22Rv1 (cell line): Measurements from ENCODE around the gene KPNB1.
A peak's percentile ranks its signal among the peaks of the same experiment; 100 is the strongest.

Experiments used
- H3K27ac ChIP-seq: fragments of 450-650 bp; 2 replicates; pipeline ENCODE4 v1.5.1; 2017
- ZFX ChIP-seq: fragments of 450-650 bp; IDR thresholded peaks from 2 replicates; pipeline ENCODE4 v1.6.1; 2017; ENCODE audit warnings: antibody characterized with exemption, borderline replicate concordance
- TF ChIP-seq, protein P1 (sequence below): fragments of 450-650 bp; IDR thresholded peaks from 2 replicates; pipeline ENCODE4 v1.5.1; 2017; ENCODE audit warnings: mild to moderate bottlenecking

The KPNB1 gene

DNA sequence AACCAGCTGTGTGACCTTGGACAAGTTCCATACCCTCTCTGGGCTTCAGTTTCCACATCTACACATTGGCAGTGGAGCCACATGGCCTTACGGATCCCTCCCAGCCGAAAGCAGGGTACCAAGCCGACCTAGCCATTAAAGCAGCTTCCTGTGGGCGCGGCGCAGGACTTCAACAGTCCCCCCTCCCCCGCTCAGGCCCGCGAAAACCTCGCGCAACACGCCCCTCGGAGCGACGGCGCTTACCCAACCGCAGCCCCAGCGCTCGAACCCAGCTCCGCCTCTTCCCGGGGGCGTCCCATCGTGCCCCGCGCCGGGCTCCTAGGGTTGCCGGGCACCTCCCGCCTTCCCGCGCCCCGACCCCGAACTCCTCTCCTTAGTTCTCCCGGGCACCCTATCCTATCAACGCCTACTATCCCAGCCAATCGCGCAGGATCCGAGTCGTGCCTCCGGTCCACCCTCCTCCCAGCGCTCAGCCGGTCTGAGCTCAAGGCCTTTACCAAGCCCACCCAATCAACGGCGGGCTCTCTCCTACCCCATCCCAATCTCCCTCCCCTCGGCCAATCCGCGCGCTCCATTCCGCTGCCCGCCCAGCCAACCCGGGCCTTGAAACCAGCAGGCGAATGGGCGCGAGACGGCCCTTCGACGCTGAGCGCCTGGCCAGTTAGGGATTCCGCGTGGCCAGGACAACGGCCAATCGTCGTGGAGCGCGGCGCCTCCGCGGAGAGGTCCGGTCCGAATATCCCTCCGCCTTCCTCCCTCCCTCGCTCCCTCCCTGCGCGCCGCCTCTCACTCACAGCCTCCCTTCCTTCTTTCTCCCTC, at the start of gene KPNB1:
KPNB1 (plus strand) TSS at position 767 of the 819 bp plus-strand sequence. CDS start 326 bp downstream, outside the sequence.
- H3K27ac ChIP-seq: peak within 1 kb of the TSS; percentile 94
- TF ChIP-seq, protein P1, sequence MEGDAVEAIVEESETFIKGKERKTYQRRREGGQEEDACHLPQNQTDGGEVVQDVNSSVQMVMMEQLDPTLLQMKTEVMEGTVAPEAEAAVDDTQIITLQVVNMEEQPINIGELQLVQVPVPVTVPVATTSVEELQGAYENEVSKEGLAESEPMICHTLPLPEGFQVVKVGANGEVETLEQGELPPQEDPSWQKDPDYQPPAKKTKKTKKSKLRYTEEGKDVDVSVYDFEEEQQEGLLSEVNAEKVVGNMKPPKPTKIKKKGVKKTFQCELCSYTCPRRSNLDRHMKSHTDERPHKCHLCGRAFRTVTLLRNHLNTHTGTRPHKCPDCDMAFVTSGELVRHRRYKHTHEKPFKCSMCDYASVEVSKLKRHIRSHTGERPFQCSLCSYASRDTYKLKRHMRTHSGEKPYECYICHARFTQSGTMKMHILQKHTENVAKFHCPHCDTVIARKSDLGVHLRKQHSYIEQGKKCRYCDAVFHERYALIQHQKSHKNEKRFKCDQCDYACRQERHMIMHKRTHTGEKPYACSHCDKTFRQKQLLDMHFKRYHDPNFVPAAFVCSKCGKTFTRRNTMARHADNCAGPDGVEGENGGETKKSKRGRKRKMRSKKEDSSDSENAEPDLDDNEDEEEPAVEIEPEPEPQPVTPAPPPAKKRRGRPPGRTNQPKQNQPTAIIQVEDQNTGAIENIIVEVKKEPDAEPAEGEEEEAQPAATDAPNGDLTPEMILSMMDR: no peak
- TF ChIP-seq ZFX: no peak

DNA sequence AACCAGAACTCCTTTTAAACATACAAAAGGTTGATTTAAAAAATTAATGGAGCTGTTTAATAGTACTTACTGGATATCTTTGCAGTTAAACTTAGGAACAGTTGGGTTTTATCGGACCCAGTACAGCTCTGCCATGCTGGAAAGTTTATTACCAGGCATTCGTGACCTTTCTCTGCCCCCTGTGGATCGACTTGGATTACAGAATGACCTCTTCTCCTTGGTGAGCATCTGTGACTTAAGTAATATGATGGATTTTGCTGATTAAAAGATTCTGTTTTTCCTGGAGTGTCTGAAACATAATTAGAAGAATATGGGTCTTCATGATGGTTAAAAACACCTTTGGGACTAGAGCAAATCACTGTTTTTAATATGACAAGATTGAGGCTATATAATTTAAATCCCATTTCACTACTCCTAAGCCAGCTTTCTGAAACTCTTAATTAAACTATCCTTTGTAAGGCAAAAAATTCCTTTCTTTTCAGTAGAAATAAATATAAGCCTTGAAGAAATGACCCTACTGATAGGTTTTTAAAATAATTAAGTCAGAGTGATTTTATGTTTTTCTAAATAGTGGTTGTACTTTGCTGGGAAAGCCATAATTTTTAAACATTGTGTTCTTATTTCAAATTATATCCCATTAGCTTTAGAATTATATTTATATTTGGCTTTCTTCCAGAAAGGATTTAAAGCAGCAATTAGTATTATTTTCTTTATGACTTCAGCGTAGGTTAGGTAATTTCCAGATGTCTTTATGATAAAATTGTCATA, 45.7 kb upstream of the KPNB1 start:
- TF ChIP-seq ZFX: no peak
- TF ChIP-seq, protein P1: no peak
- no peak overlapping the region for H3K27ac ChIP-seq

DNA sequence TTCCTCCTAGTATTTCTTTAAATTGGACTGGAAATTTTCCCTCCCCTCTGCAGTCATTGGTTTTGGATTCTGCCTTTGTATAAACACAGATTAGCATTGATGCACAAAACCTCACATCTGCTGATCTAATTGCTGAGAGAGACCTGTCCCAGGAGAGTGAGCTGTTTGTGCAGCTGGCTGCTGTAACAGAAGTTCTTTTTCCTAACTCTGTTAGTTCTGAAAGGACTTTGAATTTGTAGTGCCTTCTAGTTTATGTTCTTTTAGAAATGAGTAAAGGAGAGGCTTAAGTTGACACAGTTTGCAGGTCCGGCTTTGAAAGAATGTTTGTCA, 45.2 kb upstream of the KPNB1 start:
- TF ChIP-seq, protein P1: no peak
- TF ChIP-seq ZFX: no peak
- H3K27ac ChIP-seq: no peak overlapping the region

DNA sequence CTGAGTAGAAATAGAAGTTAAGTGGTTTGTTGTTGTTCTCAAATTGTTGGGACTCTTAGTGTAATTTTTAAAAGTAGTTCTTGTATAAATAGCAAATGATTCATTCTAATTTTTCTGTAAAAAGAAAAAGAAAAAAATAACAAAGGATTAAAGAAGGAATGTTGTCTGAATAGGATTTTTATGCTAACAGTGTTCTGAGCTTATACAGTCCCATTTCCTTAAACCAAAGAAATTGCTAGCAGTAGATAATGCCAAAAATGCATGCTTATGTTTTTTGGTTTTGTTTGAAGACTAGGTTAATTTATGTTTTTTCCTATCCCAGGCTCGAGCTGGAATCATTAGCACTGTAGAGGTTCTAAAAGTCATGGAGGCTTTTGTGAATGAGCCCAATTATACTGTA, 44.7 kb upstream of the KPNB1 start:
- no peak overlapping the region for H3K27ac ChIP-seq

DNA sequence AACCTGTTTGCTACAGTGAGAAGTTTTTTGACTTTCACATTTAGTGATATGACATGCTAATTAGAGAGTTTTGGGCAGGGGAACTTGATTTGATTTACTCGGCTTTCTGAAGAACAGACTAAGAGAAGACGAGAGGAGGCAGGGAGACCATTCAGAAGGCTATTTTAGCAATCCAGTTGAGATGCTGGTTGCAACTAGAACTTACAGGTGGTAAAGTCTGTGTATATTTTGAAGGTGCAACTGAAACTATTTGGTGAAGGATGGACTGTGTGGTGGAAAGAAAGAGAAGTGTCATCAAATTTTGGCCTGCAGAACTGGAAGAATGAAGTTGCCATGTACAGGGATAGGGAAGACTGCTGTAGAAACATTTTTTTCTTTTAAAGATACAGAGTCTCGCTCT, 42.2 kb upstream of the KPNB1 start:
- H3K27ac ChIP-seq: no peak overlapping the region
- TF ChIP-seq, protein P1: no peak
- no peak for TF ChIP-seq ZFX

More for the DNA sequence above, 44.7 kb upstream of the KPNB1 start:
- no peak for TF ChIP-seq ZFX
- TF ChIP-seq, protein P1: no peak

DNA sequence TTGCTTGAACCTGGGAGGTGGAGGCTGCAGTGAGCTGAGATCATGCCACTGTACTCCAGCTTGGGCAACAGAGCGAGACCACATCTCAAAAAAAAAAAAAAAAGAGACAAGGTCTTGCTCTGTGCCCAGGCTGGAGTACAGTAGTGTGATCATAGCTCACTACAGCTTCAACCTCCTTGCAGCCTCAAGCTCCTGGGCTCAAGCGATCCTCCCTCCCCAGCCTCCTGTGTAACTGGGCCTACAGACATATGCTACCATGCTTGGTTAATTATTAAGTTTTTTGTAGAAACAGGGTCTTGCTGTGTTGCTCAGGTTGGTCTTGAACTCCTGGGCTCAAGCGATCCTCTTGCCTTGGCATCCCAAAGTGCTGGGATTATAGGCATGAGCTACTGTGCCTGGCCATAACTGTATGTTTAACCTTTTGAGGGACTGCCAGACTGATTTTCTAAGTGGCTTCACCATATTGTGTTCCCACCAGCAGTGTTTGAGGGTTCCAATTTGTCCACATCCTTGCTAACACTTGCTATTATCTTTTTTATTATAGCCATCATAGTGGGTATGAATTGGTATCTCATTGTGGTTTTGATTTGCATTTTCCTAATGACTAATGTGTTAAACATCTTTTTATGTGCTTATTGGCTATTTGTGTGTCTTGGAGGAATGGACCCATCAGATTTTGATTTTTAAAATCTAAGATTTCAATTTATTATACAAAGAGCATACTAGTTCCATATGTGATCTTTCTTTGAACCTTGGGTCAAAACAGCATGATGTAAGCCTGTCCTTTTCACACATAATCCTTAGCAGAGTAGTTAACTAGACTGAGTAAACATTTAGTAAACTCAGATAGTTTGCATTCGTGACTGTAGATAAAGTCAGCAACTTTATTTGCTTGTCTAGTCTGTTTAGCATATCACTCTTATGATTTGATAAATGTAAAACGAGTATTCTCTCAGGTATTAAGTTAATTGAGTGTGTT, 38.1 kb upstream of the KPNB1 start:
- peak overlapping the region; percentile 34 for H3K27ac ChIP-seq
- no peak for TF ChIP-seq ZFX
- TF ChIP-seq, protein P1: no peak
